ENCODE measurements around the gene CHST4.

The CHST4 gene

GRCh38 chr16:71526111-71526631 lies at the start of gene CHST4:
TSS of gene CHST4 (plus strand) at chr16:71526426. CDS start at chr16:71536678, 10,252 bp downstream.
- DNase-seq (ENCODE audit: low read depth in 2 of 2): no peak

GRCh38 chr16:71476457-71477124 lies 49.6 kb upstream of the CHST4 start:
- no peak for DNase-seq (ENCODE audit: low read depth in 2 of 2)

GRCh38 chr16:71479420-71479819 lies 46.8 kb upstream of the CHST4 start:
- DNase-seq (ENCODE audit: low read depth in 2 of 2): no peak

GRCh38 chr16:71480956-71481355 lies 45.3 kb upstream of the CHST4 start:
- no peak for DNase-seq (ENCODE audit: low read depth in 2 of 2)

GRCh38 chr16:71482569-71482968 lies 43.7 kb upstream of the CHST4 start:
- DNase-seq (ENCODE audit: low read depth in 2 of 2): no peak

- DNase-seq (ENCODE audit: low read depth in 2 of 2): peak; percentile 68 to 73
These were observed 42.0 kb upstream of the CHST4 start for GRCh38 chr16:71484006-71484893.

GRCh38 chr16:71489122-71489521 lies 37.1 kb upstream of the CHST4 start, which contains the start of gene ZNF19:
TSS of gene ZNF19 (minus strand) at chr16:71489324. CDS start at chr16:71482114, 7,210 bp downstream.
- no peak for DNase-seq (ENCODE audit: low read depth in 2 of 2)

- no peak for DNase-seq (ENCODE audit: low read depth in 2 of 2)
These were observed 35.9 kb upstream of the CHST4 start for GRCh38 chr16:71490361-71490760.

GRCh38 chr16:71491054-71491453 lies 35.2 kb upstream of the CHST4 start:
- no peak for DNase-seq (ENCODE audit: low read depth in 2 of 2)

GRCh38 chr16:71492786-71493185 lies 33.4 kb upstream of the CHST4 start:
- DNase-seq (ENCODE audit: low read depth in 2 of 2): no peak

- DNase-seq (ENCODE audit: low read depth in 2 of 2): no peak
These were observed 33.0 kb upstream of the CHST4 start for GRCh38 chr16:71493213-71493612.

- no peak for DNase-seq (ENCODE audit: low read depth in 2 of 2)
These were observed 28.2 kb upstream of the CHST4 start for GRCh38 chr16:71498031-71498430.

- DNase-seq (ENCODE audit: low read depth in 2 of 2): peak in 1 of 2 donors; percentile 25
These were observed 26.4 kb upstream of the CHST4 start for GRCh38 chr16:71499775-71500364.

- DNase-seq (ENCODE audit: low read depth in 2 of 2): no peak
These were observed 25.3 kb upstream of the CHST4 start for GRCh38 chr16:71500964-71501363.

- no peak for DNase-seq (ENCODE audit: low read depth in 2 of 2)
These were observed 24.7 kb upstream of the CHST4 start for GRCh38 chr16:71501547-71501946.

- DNase-seq (ENCODE audit: low read depth in 2 of 2): peak in 1 of 2 donors; percentile 5
These were observed 22.2 kb upstream of the CHST4 start for GRCh38 chr16:71504051-71504450.

GRCh38 chr16:71504901-71505300 lies 21.3 kb upstream of the CHST4 start:
- DNase-seq (ENCODE audit: low read depth in 2 of 2): no peak

GRCh38 chr16:71507061-71507460 lies 19.2 kb upstream of the CHST4 start:
- no peak for DNase-seq (ENCODE audit: low read depth in 2 of 2)

- DNase-seq (ENCODE audit: low read depth in 2 of 2): no peak
These were observed 12.9 kb upstream of the CHST4 start for GRCh38 chr16:71513302-71513701.

GRCh38 chr16:71514476-71514875 lies 11.8 kb upstream of the CHST4 start:
- no peak for DNase-seq (ENCODE audit: low read depth in 2 of 2)

GRCh38 chr16:71515026-71515425 lies 11.2 kb upstream of the CHST4 start:
- DNase-seq (ENCODE audit: low read depth in 2 of 2): no peak

- DNase-seq (ENCODE audit: low read depth in 2 of 2): no peak
These were observed 5.7 kb upstream of the CHST4 start for GRCh38 chr16:71520550-71520949.
